Erythroblast (primary cell): ENCODE data around the gene NR3C1.

ENCODE experiments used
- GATA1 ChIP-seq: IDR thresholded peaks from 2 replicates; pipeline ENCODE4 v1.6.1; 2011; ENCODE audit warnings: low read depth, mild to moderate bottlenecking, control low read depth, low read length, moderate library complexity
- POLR2A ChIP-seq: IDR thresholded peaks from 2 replicates; pipeline ENCODE4 v1.6.1; 2011; ENCODE audit warnings: mild to moderate bottlenecking, low read length

GRCh38 chr5:143244990-143245389, 158.5 kb downstream of the NR3C1 start:
- TF ChIP-seq POLR2A (no peak), GATA1 (no peak)
